HFFc6 (cell line): Measurements from ENCODE around the gene CAPN14. TPM values are rescaled to one million over a fixed set of nuclear protein-coding genes. Genes with fewer than 3 reads are reported as not detected.
A peak's percentile ranks its signal among the peaks of the same experiment; 100 is the strongest.

Experiments
- DNase-seq: peaks from one replicate; pipeline ENCODE4 v3.0.0-alpha.2; 2018
- H3K27ac Mint-ChIP-seq: 2 replicates; pipeline ENCODE4 v1.8.0; 2020; ENCODE audit warnings: mild to moderate bottlenecking, mixed read lengths
- H3K27me3 Mint-ChIP-seq: 2 replicates; pipeline ENCODE4 v1.8.0; 2021; ENCODE audit warnings: mild to moderate bottlenecking, moderate library complexity, mixed read lengths; ENCODE audit not compliant: insufficient read depth
- H3K36me3 Mint-ChIP-seq: 2 replicates; pipeline ENCODE4 v1.8.0; 2021; ENCODE audit warnings: low read depth, mixed read lengths
- H3K4me1 Mint-ChIP-seq: 2 replicates; pipeline ENCODE4 v1.8.0; 2020; ENCODE audit warnings: low read depth, mixed read lengths
- H3K4me3 Mint-ChIP-seq: 2 replicates; pipeline ENCODE4 v1.8.0; 2020; ENCODE audit warnings: mild to moderate bottlenecking, moderate library complexity, mixed read lengths
- H3K9me3 Mint-ChIP-seq: 2 replicates; pipeline ENCODE4 v1.8.0; 2020; ENCODE audit warnings: mild to moderate bottlenecking, mixed read lengths
- CTCF ChIP-seq: fragments of 200-600 bp; sonication (generic); IDR thresholded peaks from 2 replicates; pipeline ENCODE4 v1.5.0; 2021; ENCODE audit warnings: antibody characterized with exemption, mild to moderate bottlenecking
- total RNA-seq, 6 experiments: library from RNA; stranded (reverse); fragmentation: NEBNext Ultra II Directional; extraction: Animal tissue kit (Norgen Biotek cat#: 25700); gene quantifications; 2 replicates in 1 of 6; 3 replicates in 5 of 6; pipeline ENCODE4 v1.2.3, GENCODE V29; 2021

The CAPN14 gene
- total RNA-seq, 6 experiments from 2014 or later, result 0.06 to 0.14 (median 0.07) TPM

GRCh38 chr2:31233741-31234682 is 16.7 kb upstream of the CAPN14 start, which contains the start of gene EHD3:
EHD3 (plus strand) TSS chr2:31234152; CDS start chr2:31234622, 470 bp downstream.
- peak; percentile 92 for DNase-seq
- H3K4me1 Mint-ChIP-seq, result peaks cover 50% of the 10 kb centered on the region
- peak; percentile 85 for TF ChIP-seq CTCF
- H3K9me3 Mint-ChIP-seq, result no peaks in the 10 kb centered on the region
- H3K27ac Mint-ChIP-seq, result peak within 1 kb of the TSS; percentile 50
- H3K4me3 Mint-ChIP-seq, result peak within 1 kb of the TSS; percentile 82
- peaks cover 4% of the 10 kb centered on the region; the same call in 1 of the 2 replicates for H3K27me3 Mint-ChIP-seq
- H3K36me3 Mint-ChIP-seq, result no peaks in the 10 kb centered on the region

GRCh38 chr2:31233231-31233630 is 15.9 kb upstream of the CAPN14 start:
- Mint-ChIP-seq H3K36me3 (no peaks in the 10 kb centered on the region), H3K9me3 (no peaks in the 10 kb centered on the region), H3K4me3 (peak overlapping the region; percentile 82), H3K27me3 (peaks cover 3% of the 10 kb centered on the region), H3K4me1 (peaks cover 42% of the 10 kb centered on the region), H3K27ac (no peak overlapping the region)
- no peak for DNase-seq
- TF ChIP-seq CTCF, result no peak

- Mint-ChIP-seq H3K9me3 (no peaks in the 10 kb centered on the region), H3K27me3 (peaks cover 5% of the 10 kb centered on the region), H3K4me3 (no peak overlapping the region), H3K4me1 (peaks cover 38% of the 10 kb centered on the region), H3K36me3 (no peaks in the 10 kb centered on the region), H3K27ac (no peak overlapping the region)
- DNase-seq, result no peak
- no peak for TF ChIP-seq CTCF
These were observed 15.3 kb upstream of the CAPN14 start for GRCh38 chr2:31232586-31232985.

- Mint-ChIP-seq H3K4me1 (peaks cover 37% of the 10 kb centered on the region), H3K27ac (no peak overlapping the region), H3K27me3 (peaks cover 9% of the 10 kb centered on the region), H3K9me3 (no peaks in the 10 kb centered on the region), H3K36me3 (no peaks in the 10 kb centered on the region), H3K4me3 (no peak overlapping the region)
- no peak for TF ChIP-seq CTCF
- DNase-seq, result no peak
These were observed 14.4 kb upstream of the CAPN14 start for GRCh38 chr2:31231571-31232302.

- H3K4me3 Mint-ChIP-seq, result no peak overlapping the region
- TF ChIP-seq CTCF, result 0 out of 2 replicates have a peak, but pooled peaks have one; percentile 9
- no peaks in the 10 kb centered on the region for H3K9me3 Mint-ChIP-seq
- peaks cover 27% of the 10 kb centered on the region for H3K4me1 Mint-ChIP-seq
- no peaks in the 10 kb centered on the region for H3K36me3 Mint-ChIP-seq
- DNase-seq, result no peak
- H3K27ac Mint-ChIP-seq, result no peak overlapping the region
- H3K27me3 Mint-ChIP-seq, result peaks cover 14% of the 10 kb centered on the region
These were observed 13.4 kb upstream of the CAPN14 start for GRCh38 chr2:31230751-31231150.
